HG02884 (cell line): Measurements from ENCODE around the gene PPP1R9B.

Source experiments
- ATAC-seq: cut with Tn5 transposase; IDR thresholded peaks from one replicate; pipeline ENCODE4 v1.9.1; 2021; ENCODE audit warnings: mild to moderate bottlenecking, moderate library complexity; ENCODE audit not compliant: unreplicated experiment

Gene PPP1R9B

DNA sequence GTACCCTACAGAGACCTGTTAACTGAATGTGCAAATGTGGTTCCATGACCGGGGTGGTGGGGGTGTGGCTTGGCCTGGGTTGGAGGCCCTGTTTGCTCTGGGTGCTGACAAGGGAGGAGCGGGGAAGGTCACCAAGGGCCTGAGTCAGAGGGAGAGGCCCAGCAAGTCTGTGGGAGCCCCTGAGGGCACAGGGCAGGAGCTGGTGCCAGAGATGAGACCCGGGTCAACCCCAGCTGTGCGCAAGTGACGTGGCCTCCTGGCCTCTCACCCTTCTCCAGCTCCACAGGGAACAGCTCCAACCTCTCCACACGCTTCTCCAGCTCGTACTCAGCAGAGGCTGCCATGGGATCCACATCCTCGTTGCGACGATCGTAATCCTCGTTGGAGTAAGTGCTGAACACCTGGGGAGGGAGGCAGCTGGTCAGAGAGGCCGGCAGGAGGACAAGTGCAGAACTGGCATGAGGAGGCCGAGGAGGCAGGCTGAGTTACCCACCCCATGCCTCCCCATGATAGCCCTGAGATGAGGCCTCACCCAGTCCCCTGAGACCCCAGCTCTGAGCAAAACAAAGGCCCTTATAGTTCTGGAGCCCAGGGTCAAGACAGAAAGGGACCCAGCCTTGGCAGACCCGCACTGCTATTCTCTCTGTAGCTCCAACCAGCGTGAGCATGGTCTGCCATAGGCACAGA lies 5.5 kb downstream of the PPP1R9B start:
- ATAC-seq: no peak

DNA sequence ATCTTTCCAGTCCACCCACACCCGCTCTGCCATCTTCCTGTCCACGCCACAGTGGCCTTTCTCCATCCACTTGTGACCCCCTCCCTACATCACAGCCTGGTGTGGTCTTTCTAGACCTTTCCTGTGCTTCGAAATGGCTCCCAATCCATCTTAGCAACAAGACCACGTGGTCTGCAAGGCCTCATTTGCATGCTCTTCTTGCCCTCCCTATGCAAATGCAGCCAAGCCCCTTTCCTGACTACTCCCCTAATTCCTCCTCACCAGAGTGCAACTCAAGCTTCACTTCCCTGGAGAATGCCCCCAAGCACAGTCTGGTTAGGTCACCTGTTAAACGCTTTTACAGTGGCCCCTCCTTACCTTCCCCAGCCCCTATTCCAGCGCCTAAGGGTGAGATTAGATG lies 6.1 kb downstream of the PPP1R9B start:
- ATAC-seq: no peak

DNA sequence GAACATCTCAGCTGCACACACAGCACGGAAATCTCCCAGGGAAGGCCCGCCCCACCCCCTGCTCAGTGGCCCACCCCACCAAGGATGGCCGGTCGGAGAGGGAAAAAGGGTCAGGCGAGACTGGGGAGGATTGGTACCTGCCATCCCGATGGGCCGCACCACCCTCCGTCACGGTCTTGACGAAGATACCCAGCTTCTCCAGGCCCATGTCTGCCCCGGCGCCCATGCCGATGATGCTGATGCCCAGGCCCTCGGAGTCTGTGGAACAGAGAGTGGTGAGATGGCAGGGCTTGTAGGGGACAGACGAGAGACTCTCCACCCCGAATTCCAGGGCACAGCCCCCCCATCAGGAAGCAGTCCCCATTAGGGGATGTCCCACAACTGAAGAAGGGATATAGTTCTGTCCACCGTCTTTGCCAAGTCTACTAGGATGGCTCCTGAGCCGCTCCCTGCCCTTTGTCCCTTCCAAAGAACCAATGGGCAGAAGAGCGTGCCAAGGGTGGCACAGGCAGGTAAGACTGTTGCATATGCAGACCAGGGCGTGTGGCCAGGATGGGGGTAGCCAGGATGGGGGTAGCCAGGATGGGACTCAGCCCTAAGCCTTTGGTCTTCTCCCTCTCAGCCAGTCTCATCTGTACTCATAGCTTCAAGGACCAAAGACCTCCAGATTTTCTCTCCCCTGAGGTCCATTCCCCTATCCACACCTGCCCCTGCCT lies 6.9 kb downstream of the PPP1R9B start:
- ATAC-seq: no peak

DNA sequence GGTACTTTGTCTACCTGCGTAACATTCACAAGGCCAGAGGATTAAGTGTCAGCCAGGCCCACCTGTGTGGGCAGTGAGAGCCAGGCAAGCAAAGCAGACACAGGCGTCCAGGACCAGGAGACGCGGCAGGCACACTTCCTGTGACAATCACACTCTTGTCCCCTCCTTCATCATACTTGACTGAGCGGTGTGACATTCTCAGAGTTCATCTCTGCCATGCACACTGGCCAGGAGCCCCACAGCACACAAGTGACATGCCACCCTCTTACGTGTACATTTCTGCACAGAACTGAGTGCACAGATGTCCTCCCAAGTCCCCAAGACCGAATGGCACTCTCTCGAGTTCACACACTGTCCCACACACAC lies 8.7 kb downstream of the PPP1R9B start:
- ATAC-seq: no peak

DNA sequence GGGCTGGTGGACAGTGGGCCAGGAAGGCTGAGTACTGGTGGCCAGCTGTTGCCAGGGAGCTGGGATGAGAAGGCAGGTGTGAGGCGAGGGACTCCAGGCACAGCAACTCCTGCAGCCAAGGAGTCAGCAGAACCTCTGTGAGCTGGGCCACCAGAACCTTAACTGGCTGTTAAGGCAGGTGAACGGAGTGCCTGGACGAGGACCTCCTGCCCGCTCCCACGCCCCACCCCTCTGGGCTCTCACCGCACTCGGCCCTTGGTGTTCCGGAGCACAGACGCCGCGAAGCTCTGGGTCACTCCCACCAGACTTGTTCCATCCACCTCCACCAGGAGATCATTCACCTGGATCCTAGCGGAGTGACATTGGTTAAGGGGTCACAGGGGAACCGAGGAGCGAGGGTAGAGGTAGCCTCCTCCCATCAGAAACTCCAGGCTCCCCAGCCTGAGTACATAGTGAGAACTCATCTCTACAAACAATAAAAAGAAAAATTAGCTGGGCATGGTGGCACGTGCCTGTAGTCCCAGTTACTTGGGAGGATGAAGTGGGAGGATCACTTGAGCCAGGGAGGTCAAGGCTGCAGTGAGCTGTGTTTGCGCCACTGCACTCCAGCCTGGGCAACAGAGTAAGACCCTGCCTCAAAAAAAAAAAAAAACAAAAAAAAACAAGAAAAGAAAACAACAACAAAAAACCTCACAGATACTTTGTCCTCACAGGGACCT lies 9.3 kb downstream of the PPP1R9B start:
- ATAC-seq: no peak

DNA sequence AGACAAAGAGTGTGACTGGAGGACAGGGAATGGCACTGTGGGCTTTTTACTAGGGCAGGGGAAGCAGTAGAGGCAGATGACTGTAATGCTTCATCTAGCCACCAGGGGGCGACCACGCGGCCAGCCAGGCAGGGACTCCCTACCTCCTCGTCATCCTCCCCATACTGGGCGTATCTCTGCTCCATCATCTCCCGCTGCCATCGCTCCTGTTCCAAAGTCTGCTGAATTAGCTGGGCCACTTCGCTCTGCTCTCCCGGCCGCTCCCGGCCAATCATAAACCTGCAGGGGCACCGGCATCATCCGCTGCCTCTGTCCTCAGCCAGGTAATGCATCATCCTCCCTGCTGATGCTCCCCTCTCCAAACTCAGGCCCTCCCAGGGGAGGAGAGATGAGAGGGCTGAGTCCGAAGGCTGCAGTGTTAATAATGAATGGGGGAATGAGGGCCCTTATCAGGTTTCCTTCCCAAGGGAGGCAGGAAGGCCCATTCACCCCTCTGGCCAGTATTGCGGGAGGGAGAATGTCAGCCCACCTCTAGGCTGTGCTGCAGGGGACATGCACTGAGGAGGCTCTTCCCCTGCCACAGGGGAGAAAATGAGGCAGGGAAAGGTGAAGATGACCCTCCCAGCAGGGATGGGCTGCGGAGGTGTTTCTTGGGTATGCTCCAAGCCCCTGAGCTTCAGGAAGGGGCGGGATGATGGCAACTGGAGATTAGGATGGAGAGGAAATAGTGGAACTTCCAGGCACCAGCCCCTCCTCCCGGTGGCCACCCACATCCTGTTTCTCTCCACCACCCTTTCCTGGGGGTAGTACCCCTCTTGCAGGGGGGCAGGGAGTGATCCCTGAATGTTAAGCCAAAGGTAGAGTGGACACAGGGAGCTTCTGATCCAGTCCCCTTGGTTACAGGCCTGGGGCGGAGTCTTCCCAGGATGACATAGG lies 10.3 kb downstream of the PPP1R9B start:
- no peak for ATAC-seq

DNA sequence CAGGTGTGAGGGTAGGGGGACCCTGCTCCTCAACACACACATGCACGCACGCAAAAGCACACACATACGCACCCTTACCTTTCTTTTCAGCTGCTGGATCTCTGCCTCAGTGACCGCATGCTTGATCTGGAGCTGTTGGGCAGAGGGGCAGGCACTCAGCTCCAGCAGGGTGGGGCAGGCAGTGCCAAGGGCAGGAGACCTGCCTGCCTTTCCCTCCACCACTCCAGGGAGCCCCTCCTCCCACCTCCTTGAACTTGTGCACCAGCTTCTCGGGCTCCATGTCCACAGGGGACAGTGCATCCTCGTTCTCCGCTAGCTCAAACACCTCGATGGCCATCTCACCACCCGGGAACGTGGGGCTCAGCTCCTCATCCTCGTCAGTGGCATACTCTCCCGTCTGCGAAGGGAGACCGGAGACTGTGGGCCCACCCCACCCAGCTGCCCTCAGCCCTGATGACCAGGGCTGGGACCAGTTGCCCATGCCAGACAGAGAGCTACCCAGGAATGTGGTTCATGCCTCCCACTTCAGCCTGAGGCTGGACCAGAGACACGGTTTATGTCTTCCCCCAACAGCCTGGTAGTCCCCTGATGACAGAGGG lies 11.2 kb downstream of the PPP1R9B start:
- no peak for ATAC-seq

DNA sequence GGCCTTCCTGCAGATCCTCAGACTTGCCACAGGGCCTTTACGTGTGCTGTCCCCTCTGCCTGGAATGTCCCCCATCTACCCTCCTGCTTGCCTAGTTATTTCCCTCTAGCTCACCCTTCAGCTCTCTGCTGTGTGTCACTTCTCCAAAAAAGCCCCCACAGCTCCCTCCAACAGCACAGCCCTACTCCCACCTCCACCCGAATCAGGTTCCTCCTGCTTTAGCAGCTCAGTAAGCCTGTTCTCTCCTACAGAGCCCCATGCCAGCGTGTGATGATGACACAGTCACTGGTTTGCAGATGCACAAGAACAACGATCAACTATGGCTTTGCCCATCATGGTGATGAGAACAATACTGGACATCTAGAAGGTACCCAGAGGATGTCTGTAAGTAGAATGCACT lies 13.4 kb downstream of the PPP1R9B start:
- no peak for ATAC-seq

DNA sequence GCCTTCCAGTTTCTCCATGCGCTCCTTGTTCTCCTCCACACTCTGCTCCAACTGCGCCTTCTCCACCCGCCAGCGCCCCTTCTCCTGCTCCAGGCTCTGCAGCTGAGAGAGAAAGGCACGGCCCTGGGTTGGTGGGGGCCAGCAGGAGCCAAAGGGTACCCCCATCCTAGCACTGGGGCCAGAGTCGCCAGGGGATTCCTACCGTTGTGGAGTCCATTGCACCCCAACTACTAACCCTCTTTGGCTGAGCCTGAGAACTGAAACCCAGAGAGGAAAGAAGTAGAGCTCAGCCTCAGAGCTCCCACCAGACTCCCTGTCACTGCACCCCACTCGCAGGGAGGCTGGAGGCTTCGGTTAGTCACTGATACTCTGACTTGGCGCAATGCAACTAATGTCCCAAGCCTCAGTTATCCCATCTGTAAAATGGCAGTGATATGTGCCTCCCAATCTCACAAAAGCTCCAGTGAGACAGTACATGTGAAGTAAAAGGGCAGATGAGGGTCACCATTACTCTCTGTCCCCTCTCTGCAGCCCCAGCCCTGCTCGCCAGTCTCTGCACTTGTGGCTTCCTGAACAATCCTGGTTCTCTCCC lies 14.3 kb downstream of the PPP1R9B start:
- no peak for ATAC-seq

DNA sequence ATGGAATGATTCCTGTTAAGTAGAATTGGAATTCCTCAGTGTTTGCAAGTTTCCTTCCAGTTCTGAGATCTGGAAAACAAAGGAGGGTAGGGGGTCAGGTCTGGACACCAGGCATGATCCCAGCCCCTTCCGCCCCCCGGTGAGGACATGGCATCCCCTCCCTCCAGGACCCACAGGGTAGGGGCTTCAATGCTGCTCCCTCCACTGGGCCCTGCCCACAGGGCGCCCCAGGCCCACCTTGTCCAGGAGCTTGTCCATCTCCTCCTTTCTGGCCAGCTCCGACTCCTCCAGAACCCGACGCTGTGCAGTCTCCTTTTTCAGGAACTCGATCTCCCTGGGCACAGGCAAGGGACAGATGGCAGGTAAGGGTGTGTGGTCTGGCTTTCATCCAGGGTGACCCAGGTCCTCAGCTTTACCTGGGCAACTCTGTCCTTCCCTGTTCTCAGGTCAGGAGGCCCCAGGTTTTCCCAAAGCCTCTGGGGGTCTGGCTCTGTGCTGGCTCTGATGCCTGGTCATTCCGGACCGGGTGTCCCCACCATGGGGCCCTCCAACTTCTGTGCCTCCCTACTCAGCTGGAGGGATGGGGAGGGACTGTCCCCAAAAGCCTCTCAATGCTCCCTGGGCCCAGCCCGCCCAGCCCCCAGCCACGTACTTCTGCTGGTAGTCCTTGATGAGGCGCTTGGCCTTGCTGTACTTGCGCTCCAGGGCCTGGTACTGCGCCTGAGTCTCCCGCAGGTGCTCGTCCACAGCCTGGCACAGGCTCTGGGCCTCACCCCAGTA lies 15.0 kb downstream of the PPP1R9B start:
- no peak for ATAC-seq

DNA sequence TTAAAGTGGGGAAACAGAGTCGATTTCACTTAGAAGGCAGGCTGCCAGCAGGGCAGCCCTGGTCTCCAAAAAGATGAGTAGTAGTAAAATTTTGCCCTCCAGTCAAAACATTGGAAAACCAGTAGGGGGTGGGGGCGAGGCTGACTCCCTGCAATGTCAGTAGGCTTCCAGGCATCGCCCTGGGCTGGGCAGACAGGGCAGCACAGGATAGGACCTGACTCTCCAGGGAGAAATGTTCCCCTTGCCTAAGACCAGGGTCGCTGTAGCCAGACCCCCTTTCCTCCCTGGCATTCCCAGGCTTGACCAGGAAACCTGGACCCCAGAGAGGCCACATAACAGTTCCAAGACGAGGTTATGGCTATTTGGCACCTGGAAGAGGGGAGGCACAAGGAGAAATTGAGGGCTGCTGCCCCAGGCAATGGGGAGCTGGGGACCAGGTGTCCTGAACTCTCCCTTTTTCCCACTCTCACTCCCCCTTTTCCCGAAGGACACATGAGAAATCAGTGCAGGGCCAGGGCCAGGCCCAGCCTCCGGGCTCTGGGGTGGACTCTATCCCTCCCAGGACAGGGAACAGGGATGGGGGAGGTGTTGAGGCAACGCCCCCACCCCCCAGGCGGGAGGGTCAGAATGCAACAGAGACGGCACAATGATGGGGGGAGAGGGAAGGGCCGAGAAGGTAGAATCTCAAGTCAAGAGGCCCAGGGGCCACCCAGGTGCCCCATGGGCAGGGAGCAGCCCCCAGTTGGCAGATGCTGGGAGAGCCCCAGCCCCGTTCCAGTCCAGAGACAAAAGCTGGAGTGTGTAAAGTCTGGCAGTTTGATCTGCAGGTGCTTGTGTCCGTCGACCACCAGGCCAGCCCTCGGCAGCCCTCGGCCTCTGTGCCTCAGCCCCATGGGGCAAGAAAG lies 16.0 kb downstream of the PPP1R9B start:
- no peak for ATAC-seq

DNA sequence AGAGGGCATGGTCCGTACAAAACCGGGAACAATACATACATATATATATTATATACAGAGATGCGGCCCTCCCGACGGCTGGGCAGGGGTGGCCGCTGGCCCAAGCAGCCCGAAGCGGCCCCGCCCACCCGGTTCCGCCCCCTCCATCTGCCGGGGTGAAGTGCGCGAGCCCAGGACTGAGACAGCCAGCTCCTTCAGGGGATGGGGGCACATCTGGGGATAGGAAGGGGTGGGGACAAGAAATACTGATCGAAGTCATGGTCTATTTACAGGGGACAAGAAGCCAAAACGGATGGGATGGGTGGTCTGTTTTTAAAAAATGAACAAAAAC lies 16.7 kb downstream of the PPP1R9B start:
- no peak for ATAC-seq

DNA sequence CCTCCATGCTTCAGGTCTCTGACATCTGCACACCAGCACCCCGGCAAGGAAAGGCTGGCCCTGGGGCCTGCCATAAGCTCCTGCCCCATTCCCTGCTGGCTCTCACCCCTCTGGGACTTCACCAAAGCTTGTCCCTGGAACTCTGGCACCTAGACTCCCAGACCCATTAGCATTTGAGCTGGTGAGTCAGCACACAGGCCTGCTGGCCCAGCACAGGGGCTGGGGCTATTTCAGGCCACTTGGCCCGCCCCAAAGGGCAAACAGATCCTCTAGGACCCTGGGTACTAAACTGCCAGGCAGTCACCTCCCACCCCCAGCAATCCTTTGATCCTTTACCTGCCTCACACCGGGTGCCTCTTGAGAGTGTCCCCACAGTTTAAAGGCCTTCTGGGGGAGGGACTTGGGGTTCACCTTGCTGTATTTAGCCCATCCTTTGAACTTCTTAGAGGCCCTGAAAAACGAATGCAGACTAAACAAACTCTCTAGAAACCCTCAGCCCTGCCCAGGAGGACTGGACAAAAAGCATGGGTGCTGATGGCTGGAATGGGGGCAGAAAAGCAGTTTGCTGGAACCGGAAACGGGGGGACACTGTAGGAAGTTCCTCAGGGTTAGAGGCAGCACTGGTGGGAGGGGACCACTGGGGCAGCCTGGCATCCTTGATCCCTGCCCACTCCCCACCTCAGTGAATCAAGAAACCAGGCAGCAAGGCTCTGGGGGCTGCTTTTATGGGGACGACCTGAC lies 17.3 kb downstream of the PPP1R9B start:
- ATAC-seq: no peak

DNA sequence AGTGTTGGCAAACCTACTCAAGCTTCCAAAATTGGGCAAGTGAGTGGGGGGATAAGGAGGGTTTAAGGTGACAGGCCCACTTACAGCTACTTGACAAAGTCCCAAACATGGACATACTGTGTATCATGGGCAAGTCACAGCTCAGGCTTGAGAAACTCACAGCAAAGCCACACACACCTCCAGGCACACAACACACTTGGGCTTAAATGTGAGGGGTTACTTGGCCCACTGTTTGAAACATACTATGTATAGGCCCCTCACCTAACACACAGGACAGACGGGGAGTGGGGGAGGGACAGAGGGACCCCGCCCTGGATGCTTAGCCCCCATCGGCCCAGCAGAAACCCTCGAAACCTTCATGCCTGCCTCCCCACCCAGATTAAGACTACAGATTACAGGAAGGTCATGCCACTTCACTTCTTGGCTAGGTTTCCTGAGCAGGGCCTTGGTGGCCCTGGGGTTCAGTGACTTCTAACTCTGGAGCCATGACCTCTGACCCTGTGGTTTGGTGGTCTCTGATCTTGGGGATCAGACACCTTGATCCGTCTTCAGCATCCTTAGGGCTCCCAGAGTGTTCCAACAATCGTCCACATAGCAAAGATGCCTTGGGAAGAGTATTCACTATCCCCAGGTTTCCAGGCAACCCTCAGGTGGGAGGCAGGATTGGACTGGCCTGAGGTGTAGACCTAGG lies 18.2 kb downstream of the PPP1R9B start:
- no peak for ATAC-seq

DNA sequence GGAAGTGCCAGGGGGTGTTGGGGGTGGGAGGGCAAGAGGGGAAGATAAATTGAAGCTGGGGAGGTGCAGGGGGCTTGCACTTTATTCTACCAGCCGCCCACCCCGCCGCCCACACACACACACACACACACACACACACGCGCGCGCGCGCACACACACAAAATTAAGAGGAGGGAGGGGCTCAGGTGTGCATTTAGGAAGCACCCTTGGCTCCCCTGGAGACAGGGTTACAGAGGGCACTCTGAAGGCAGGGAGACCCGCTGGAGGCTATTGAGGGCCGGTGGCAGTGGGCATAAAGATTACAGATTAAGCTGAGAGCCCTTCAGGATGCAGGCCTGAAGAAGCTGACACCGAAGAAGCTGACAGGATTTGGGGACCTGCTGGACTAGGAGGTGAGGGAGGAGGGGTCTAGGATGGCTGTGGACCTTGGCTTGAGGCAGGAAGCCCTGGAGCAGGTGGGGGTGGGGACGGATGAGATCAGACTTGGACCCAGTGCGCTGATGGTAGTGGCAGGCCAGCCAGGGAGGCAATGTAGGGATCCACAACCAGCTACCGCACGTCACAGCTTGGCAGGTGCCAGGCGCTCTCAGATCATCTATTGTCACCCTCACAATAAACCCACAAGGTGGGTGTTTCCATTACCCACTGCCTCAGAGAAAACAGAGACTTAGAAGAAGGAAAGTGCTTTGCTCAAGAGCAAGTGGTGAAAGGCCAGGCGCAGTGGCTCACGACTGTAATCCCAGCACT lies 19.7 kb downstream of the PPP1R9B start:
- ATAC-seq: no peak

DNA sequence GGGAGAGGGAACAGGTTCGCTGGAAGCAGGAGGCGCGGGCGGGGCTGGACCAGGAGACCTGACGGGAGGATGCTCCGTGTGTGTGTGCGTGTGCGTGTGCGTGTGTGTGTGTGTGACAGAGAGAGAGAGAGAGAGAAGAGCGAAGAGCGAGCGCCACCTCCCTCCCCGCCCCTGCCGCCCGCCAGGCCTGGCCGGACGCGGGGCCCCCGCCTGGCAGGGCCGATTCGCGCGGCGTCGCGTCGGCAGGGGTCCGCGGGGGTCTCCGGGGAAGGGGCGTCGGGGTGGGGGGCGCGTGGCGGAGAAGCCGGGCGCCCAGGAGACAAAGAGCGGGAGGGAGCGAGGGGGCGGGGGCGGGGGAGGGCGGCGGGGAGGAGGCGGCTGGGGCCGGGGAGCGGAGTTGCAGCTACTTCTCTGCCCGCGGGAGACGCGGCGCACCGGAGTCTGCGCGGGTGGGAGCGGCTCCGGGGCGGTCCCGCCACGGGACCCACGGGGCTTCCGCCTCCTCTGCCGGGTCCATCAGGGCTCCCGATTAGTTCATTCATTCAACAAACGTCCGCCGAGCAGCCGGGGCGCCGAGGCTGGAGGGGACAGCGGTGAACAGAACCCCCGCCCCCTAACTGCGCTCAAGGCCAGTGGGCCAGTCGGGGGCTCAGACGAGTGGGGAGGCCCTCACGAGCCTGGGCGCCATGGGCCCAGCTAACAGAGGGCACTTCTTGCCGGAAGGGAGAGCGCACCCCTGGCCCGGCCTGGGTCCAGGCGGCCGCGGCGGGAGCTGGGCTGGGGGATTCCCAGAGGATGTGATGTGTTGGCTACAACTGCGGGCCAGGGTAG lies 20.5 kb downstream of the PPP1R9B start, which contains the start of gene SAMD14:
SAMD14 (minus strand) TSS at position 433 of the 831 bp plus-strand sequence. CDS start 5,201 bp downstream, outside the sequence.
- no peak for ATAC-seq
